Neural cell (in vitro differentiated cells): Measurements from ENCODE around the gene PDE11A. TPM values are rescaled to one million over a fixed set of nuclear protein-coding genes. Genes with fewer than 3 reads are reported as not detected.

Source experiments
- H2AFZ ChIP-seq: fragments of 200-600, 300-800 bp; sonication (generic), shearing (Covaris generic); 2 replicates; pipeline ENCODE4 v1.6.0; 2014; ENCODE audit warnings: low read depth, mild to moderate bottlenecking, antibody characterized with exemption, low read length, moderate library complexity
- H3F3A ChIP-seq: fragments of 200-600 bp; shearing (Covaris generic); 2 replicates; pipeline ENCODE4 v1.6.1; 2016; ENCODE audit warnings: mild to moderate bottlenecking, moderate library complexity, mixed read lengths, antibody characterized with exemption, low read length; ENCODE audit not compliant: insufficient read depth, poor library complexity, severe bottlenecking
- H3K27ac ChIP-seq: fragments of 200-600, 300-800 bp; sonication (generic), shearing (Covaris generic); 2 replicates; pipeline ENCODE4 v1.5.1; 2014; ENCODE audit warnings: mild to moderate bottlenecking, low read length, moderate library complexity
- H3K27me3 ChIP-seq: fragments of 300-800, 200-600 bp; sonication (generic), shearing (Covaris generic); 2 replicates; pipeline ENCODE4 v1.6.0; 2014; ENCODE audit warnings: mild to moderate bottlenecking, low read depth, low read length, moderate library complexity; ENCODE audit not compliant: insufficient read depth
- H3K36me3 ChIP-seq: fragments of 300-800, 200-600 bp; sonication (generic), shearing (Covaris generic); 2 replicates; pipeline ENCODE4 v1.5.1; 2014; ENCODE audit warnings: mild to moderate bottlenecking, antibody characterized with exemption, low read length, moderate library complexity; ENCODE audit not compliant: insufficient read depth
- H3K4me2 ChIP-seq: fragments of 300-800, 200-600 bp; sonication (generic), shearing (Covaris generic); 2 replicates; pipeline ENCODE4 v1.6.0; 2014; ENCODE audit warnings: mild to moderate bottlenecking, low read length
- H3K4me3 ChIP-seq: fragments of 300-800, 200-600 bp; sonication (generic), shearing (Covaris generic); 2 replicates; pipeline ENCODE4 v1.5.1; 2014; ENCODE audit warnings: mild to moderate bottlenecking, low read length, moderate library complexity
- H3K79me2 ChIP-seq: fragments of 200-600 bp; shearing (Covaris generic); replicated peaks from 2 replicates; pipeline ENCODE4 v1.6.0; 2014; ENCODE audit warnings: mild to moderate bottlenecking, low read length, moderate library complexity; ENCODE audit not compliant: insufficient read depth
- H3K9ac ChIP-seq: fragments of 300-800, 200-600 bp; sonication (generic), shearing (Covaris generic); 2 replicates; pipeline ENCODE4 v1.6.1; 2016; ENCODE audit warnings: mild to moderate bottlenecking, low read length, mixed read lengths
- H3K9me2 ChIP-seq: fragments of 200-600 bp; shearing (Covaris generic); 2 replicates; pipeline ENCODE4 v1.6.1; 2016; ENCODE audit warnings: mild to moderate bottlenecking, low read length, mixed read lengths; ENCODE audit not compliant: insufficient read depth
- H3K9me3 ChIP-seq: fragments of 200-600, 300-800 bp; sonication (generic), shearing (Covaris generic); 2 replicates; pipeline ENCODE4 v1.6.1; 2016; ENCODE audit warnings: mild to moderate bottlenecking, mixed run types, low read length, moderate library complexity, mixed read lengths
- H4K20me1 ChIP-seq: fragments of 200-600 bp; shearing (Covaris generic); 2 replicates; pipeline ENCODE4 v1.6.1; 2016; ENCODE audit warnings: mild to moderate bottlenecking, mixed run types; ENCODE audit not compliant: insufficient read depth
- CTCF ChIP-seq: fragments of 450-650 bp; IDR thresholded peaks from 2 replicates; pipeline ENCODE4 v1.5.1; 2014; ENCODE audit warnings: antibody characterized with exemption, mild to moderate bottlenecking, moderate library complexity; ENCODE audit not compliant: poor library complexity, severe bottlenecking
- EP300 ChIP-seq: fragments of 450-650 bp; conservative IDR thresholded peaks from 2 replicates; pipeline ENCODE4 v1.6.1; 2014; ENCODE audit warnings: antibody characterized with exemption, mild to moderate bottlenecking, moderate library complexity; ENCODE audit not compliant: poor library complexity, severe bottlenecking
- EZH2 ChIP-seq: fragments of 200-600, 300-800 bp; shearing (Covaris generic), sonication (generic); IDR thresholded peaks from 2 replicates; pipeline ENCODE4 v1.6.1; 2014; ENCODE audit warnings: antibody characterized with exemption, low read length, borderline replicate concordance, mild to moderate bottlenecking; ENCODE audit not compliant: insufficient read depth, poor library complexity, severe bottlenecking
- MXI1 ChIP-seq: fragments of 450-650 bp; conservative IDR thresholded peaks from 2 replicates; pipeline ENCODE4 v1.6.1; 2014; ENCODE audit warnings: antibody characterized with exemption, mild to moderate bottlenecking; ENCODE audit not compliant: poor library complexity, severe bottlenecking
- POLR2AphosphoS5 ChIP-seq: IDR thresholded peaks from 2 replicates; pipeline ENCODE4 v1.6.1; 2012
- RAD21 ChIP-seq: fragments of 450-650 bp; conservative IDR thresholded peaks from 2 replicates; pipeline ENCODE4 v1.6.1; 2014; ENCODE audit warnings: antibody characterized with exemption, mild to moderate bottlenecking, moderate library complexity
- REST ChIP-seq: IDR thresholded peaks from 2 replicates; pipeline ENCODE4 v1.6.1; 2012; ENCODE audit warnings: borderline replicate concordance
- SMC3 ChIP-seq: fragments of 450-650 bp; conservative IDR thresholded peaks from 2 replicates; pipeline ENCODE4 v1.6.1; 2014; ENCODE audit warnings: antibody characterized with exemption, mild to moderate bottlenecking, moderate library complexity; ENCODE audit not compliant: poor library complexity
- TAF1 ChIP-seq: IDR thresholded peaks from 2 replicates; pipeline ENCODE4 v1.6.1; 2012; ENCODE audit warnings: low read depth
- polyA plus RNA-seq: library from polyadenylated mRNA; depleted of rRNA; stranded (reverse); fragments of >200 nt; gene quantifications from 2 replicates; pipeline ENCODE4 v1.2.3, GENCODE V29; 2014

The PDE11A gene
- polyA plus RNA-seq, 1 donor from 2014 or later: 0.89 TPM

- Histone ChIP-seq H3K27ac (no peak overlapping the region), H3K9me2 (no peaks in the 10 kb centered on the region), H3K9me3 (no peaks in the 10 kb centered on the region), H3K36me3 (no peaks in the 10 kb centered on the region), H3K27me3 (no peaks in the 10 kb centered on the region), H2AFZ (no peak overlapping the region), H3K4me2 (no peak overlapping the region), H3K79me2 (no peaks in the 10 kb centered on the region), H3K9ac (no peak overlapping the region), H4K20me1 (no peaks in the 10 kb centered on the region), H3K4me3 (no peak overlapping the region), H3F3A (no peaks in the 10 kb centered on the region)
- TF ChIP-seq MXI1: no peak
- TF ChIP-seq CTCF: no peak
- no peak for TF ChIP-seq TAF1
- TF ChIP-seq RAD21: no peak
- no peak for TF ChIP-seq REST
- TF ChIP-seq EZH2: no peak
- no peak for TF ChIP-seq SMC3
- no peak for TF ChIP-seq EP300
- TF ChIP-seq POLR2AphosphoS5: no peak
These were observed 45.1 kb upstream of the PDE11A start for GRCh38 chr2:178117725-178118124.

- H3F3A ChIP-seq: no peaks in the 10 kb centered on the region
- H3K36me3 ChIP-seq: no peaks in the 10 kb centered on the region
- no peaks in the 10 kb centered on the region for H3K79me2 ChIP-seq
- H3K27ac ChIP-seq: no peak overlapping the region
- H3K27me3 ChIP-seq: no peaks in the 10 kb centered on the region
- H3K4me2 ChIP-seq: no peak overlapping the region
- H3K9me2 ChIP-seq: no peaks in the 10 kb centered on the region
- no peak overlapping the region for H2AFZ ChIP-seq
- no peak overlapping the region for H3K4me3 ChIP-seq
- H3K9ac ChIP-seq: no peak overlapping the region
- TF ChIP-seq EP300: no peak
- no peak for TF ChIP-seq EZH2
- TF ChIP-seq REST: no peak
- TF ChIP-seq CTCF: no peak
- no peak for TF ChIP-seq POLR2AphosphoS5
- no peak for TF ChIP-seq MXI1
- no peak for TF ChIP-seq TAF1
- no peak for TF ChIP-seq RAD21
- TF ChIP-seq SMC3: no peak
- no peaks in the 10 kb centered on the region for H4K20me1 ChIP-seq
- H3K9me3 ChIP-seq: no peaks in the 10 kb centered on the region
These were observed 42.7 kb upstream of the PDE11A start for GRCh38 chr2:178115271-178115670.
